Mucosa of rectum (tissue), 2 donors: ENCODE data around the gene TLX3.

Experiments
- H3K27ac ChIP-seq, 2 donors: one replicate each; pipeline ENCODE4 v1.7.0; 2013; ENCODE audit warnings: inconsistent platforms in 2 of 2, low read depth in 2 of 2, low read length in 2 of 2
- H3K27me3 ChIP-seq, 2 donors: one replicate each; pipeline ENCODE4 v1.7.0; 2013; ENCODE audit warnings: low read length in 2 of 2; ENCODE audit not compliant: control insufficient read depth in 2 of 2, insufficient read depth in 2 of 2
- H3K36me3 ChIP-seq, 2 donors: one replicate each; pipeline ENCODE4 v1.7.0; 2013; ENCODE audit warnings: low read length in 2 of 2; ENCODE audit not compliant: control insufficient read depth in 2 of 2, insufficient read depth in 2 of 2
- H3K4me1 ChIP-seq, 2 donors: one replicate each; pipeline ENCODE4 v1.7.0; 2013; ENCODE audit warnings: low read length in 2 of 2, mild to moderate bottlenecking in 1 of 2; ENCODE audit not compliant: control insufficient read depth in 2 of 2, insufficient read depth in 2 of 2
- H3K4me3 ChIP-seq, 2 donors: one replicate each; pipeline ENCODE4 v1.7.0; 2013; ENCODE audit warnings: low read length in 2 of 2
- H3K9ac ChIP-seq, 2 donors: one replicate each; pipeline ENCODE4 v1.7.0; 2013; ENCODE audit warnings: low read length in 2 of 2, low read depth in 1 of 2, mild to moderate bottlenecking in 1 of 2
- H3K9me3 ChIP-seq, 2 donors: one replicate each; pipeline ENCODE4 v1.7.0; 2013; ENCODE audit warnings: low read length in 2 of 2; ENCODE audit not compliant: control insufficient read depth in 2 of 2
- donor health status: healthy.
- donor health status: Normal muscosa, but diverticular disease.

TLX3 gene

DNA sequence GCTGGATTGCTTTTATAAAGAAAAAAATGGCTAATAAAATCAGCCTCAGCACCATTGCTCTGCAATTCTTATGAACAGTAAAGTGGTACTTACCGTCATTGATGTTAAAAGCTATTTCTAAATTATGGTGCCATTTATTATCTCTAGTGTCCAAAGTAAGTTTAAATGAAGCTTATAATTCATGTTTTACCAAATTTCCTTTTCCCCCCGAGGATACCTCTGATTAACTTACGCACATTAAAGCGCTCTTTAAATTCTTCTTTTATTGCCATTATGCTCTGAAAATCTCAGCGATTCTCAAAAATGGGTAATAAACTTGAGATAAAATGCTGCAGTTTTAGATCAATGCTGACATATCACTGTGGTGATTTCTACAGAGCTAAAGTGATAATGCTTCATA is 13.5 kb downstream of the TLX3 start:
- H3K36me3 ChIP-seq: no peaks in the 10 kb centered on the region
- H3K27ac ChIP-seq: no peak overlapping the region
- H3K4me3 ChIP-seq: no peak overlapping the region
- no peaks in the 10 kb centered on the region for H3K9me3 ChIP-seq
- H3K9ac ChIP-seq: no peak overlapping the region
- no peaks in the 10 kb centered on the region for H3K4me1 ChIP-seq
- H3K27me3 ChIP-seq: peaks cover 23 to 36% of the 10 kb centered on the region in 2 donors

DNA sequence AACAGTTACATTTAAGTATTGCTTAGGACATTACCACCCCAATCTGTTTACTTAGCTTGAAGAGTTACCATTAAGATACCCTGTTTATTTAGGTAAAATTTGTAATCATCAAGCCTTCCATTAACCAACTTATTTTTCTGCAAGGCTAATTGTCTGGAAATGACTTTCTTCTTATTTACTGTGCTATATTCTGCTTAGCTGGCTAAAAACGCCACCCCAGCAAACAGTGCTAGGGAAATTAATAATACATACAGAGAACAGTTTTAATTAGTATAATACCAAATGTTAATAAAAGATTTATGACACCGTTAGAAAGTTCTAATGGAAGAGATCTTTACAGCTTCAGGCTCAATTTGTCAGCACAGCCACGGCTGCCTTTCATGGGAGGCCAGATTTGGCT is 14.0 kb downstream of the TLX3 start:
- no peaks in the 10 kb centered on the region for H3K36me3 ChIP-seq
- no peaks in the 10 kb centered on the region for H3K9me3 ChIP-seq
- peaks cover 19 to 32% of the 10 kb centered on the region in 2 donors for H3K27me3 ChIP-seq
- H3K27ac ChIP-seq: no peak overlapping the region
- no peak overlapping the region for H3K4me3 ChIP-seq
- H3K9ac ChIP-seq: no peak overlapping the region
- H3K4me1 ChIP-seq: no peaks in the 10 kb centered on the region

DNA sequence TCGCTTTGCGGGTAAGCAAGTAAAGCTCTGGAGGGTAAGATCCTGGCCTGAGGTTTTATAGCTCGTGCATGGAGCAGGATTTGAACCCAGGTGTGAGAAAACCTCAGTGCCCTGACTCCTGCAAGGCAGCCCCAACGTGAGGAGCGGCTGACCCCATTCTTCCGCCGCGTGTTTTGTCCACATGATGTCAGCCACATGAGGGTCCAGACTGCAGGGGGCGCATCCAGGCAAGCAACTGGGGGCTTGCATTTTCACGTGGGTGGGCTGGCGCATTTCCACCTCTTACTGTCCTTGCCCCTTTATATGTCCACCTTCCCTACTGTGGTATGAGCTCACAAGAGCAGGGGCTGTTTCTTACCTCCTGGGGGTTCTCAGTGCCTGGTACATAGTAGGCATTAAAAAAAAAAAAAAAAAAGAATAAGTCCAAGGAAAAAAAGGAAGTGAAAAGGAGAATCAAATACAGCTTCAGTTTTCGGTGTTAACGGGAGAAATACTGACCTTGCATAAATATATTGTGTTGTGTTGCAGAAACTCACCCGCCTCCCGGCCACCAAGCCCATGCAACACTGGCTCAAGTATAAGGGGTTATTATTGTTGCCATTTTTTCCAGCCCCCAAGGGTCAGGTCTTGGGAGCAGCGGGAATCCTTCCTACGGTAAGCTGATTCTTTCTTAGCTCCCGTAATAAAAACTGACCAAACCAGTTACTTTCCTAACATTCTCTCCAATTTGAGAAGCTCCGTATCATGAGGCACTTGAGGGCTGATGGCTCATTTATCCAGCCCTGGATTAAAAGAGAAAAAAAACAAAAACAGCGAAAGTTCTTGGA is 15.0 kb downstream of the TLX3 start:
- H3K27ac ChIP-seq: no peak overlapping the region
- peaks cover 15 to 28% of the 10 kb centered on the region in 2 donors for H3K27me3 ChIP-seq
- no peaks in the 10 kb centered on the region for H3K36me3 ChIP-seq
- no peaks in the 10 kb centered on the region for H3K9me3 ChIP-seq
- no peak overlapping the region for H3K9ac ChIP-seq
- no peak overlapping the region for H3K4me3 ChIP-seq
- no peaks in the 10 kb centered on the region for H3K4me1 ChIP-seq

DNA sequence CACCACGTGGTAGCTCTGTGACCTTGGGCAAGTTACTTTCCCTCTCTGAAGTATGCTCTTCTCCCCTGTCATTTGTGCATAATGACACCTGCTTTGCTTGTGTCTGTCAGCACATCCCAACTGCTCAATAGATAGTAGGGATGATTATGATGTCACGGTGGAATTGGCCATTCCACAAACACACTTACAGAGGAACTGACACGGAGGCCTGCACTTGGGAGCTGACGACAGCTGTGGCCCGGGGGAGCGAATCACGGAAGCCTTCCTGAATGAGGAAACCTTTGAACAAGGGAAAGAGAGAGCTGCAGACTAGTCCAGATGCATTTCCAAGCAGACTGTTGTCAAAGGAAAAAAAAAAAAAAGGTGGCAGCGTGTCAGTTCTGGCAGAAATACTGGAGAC is 21.0 kb downstream of the TLX3 start:
- Histone ChIP-seq H3K9me3 (no peaks in the 10 kb centered on the region), H3K4me3 (no peak overlapping the region), H3K9ac (no peak overlapping the region), H3K4me1 (no peaks in the 10 kb centered on the region), H3K27me3 (peaks cover 4 to 7% of the 10 kb centered on the region in 2 donors), H3K27ac (no peak overlapping the region), H3K36me3 (no peaks in the 10 kb centered on the region)

DNA sequence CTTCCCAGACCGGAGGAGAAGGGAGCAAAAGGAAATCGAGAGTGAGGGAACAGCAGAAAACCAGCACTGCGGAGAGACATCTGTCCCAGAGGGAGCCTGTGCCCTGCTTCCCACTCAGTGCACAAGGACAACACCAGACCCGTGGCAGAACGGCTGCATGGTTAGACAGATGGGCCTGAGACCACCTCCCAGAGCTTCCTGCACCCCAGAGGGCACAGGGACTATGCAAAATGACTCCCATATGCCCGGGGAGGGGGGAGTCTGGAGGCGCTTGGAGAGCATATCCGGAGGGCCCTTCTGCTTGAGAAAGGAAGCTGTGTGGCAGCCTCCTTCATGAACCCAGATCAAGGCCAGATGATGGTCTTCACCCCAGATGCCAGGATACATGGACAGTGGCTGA is 26.6 kb downstream of the TLX3 start:
- no peak overlapping the region for H3K4me3 ChIP-seq
- H3K9ac ChIP-seq: no peak overlapping the region
- H3K4me1 ChIP-seq: no peaks in the 10 kb centered on the region
- no peak overlapping the region for H3K27ac ChIP-seq
- H3K9me3 ChIP-seq: no peaks in the 10 kb centered on the region
- no peaks in the 10 kb centered on the region for H3K36me3 ChIP-seq
- H3K27me3 ChIP-seq: peaks cover 12 to 21% of the 10 kb centered on the region in 2 donors

DNA sequence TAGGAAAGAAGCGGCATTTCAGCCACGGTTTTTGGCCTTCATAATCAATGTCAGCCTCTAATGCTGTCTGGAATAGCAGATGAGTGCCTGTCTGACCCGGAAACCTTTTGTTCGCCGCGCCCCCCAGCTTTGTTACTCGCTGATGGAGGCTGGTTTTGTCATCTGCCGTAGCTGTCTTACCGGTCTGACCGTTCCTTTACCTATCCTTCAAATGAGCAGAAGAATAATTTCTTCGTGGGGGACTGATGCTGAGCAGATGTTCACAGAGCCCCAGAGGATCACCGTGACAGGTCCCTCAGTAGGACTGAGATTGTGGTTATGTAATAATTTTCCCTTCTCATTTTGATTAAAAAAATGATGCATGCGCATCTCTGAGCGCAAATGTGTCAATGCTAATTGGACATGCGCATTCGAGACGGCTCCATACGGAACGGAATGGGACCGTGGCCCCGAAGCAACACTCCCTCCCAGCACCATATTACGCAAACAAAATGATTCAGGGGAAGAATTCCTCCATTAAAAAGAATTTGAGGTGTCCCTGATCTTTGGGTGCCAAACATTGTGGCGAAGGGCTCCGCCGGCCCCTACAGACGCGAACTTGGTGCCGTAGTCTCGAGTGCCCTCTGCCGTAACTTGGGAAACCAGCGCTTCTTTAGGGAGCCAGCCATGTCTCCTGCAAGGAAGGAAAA is 27.6 kb downstream of the TLX3 start:
- Histone ChIP-seq H3K27ac (no peak overlapping the region), H3K9ac (no peak overlapping the region), H3K9me3 (no peaks in the 10 kb centered on the region), H3K4me3 (peak overlapping the region; percentile 40 to 71), H3K27me3 (peaks cover 12 to 21% of the 10 kb centered on the region in 2 donors), H3K4me1 (no peaks in the 10 kb centered on the region), H3K36me3 (no peaks in the 10 kb centered on the region)

DNA sequence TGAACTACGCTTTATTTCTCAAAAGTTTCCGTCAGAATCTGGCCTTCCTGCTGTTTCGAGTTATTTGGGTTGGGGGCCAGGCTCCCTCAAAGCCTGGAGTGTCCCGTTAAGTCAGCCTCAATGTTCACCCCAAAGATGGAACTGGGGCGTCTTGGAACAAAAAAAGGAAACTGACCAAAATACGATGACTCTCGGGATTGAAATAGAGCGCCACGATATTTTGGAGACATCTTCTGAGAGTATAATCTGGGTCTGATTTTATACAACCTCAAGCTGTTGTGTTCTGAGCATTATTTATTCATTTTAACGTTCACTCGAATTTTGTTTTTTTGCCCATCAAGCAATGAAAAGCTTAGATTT is 28.1 kb downstream of the TLX3 start:
- no peak overlapping the region for H3K27ac ChIP-seq
- H3K27me3 ChIP-seq: peaks cover 12 to 17% of the 10 kb centered on the region in 2 donors
- no peaks in the 10 kb centered on the region for H3K4me1 ChIP-seq
- peak overlapping the region; percentile 40 to 71 for H3K4me3 ChIP-seq
- no peaks in the 10 kb centered on the region for H3K9me3 ChIP-seq
- H3K9ac ChIP-seq: no peak overlapping the region
- no peaks in the 10 kb centered on the region for H3K36me3 ChIP-seq

DNA sequence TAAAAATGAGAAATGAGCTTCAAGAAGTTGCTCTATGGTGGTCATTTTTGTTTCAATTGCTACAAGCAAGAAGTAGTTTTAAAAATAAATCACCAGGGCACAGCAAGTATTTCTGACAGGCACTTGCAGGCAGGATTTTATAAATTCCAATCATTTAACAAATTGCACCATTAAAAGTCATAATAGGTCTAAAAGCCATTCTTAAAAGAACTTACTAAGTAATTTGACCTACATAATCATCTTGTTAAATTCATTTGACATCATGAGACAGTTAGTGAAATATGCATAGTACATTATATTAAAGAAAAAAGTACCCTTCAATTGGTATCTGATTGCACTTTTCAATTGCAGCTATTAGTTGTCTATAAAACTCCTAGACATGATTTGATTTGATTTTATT is 31.0 kb downstream of the TLX3 start:
- H3K9ac ChIP-seq: no peak overlapping the region
- H3K4me3 ChIP-seq: no peak overlapping the region
- H3K36me3 ChIP-seq: no peaks in the 10 kb centered on the region
- no peaks in the 10 kb centered on the region for H3K9me3 ChIP-seq
- H3K27me3 ChIP-seq: peaks cover 12 to 17% of the 10 kb centered on the region in 2 donors
- no peak overlapping the region for H3K27ac ChIP-seq
- no peaks in the 10 kb centered on the region for H3K4me1 ChIP-seq

DNA sequence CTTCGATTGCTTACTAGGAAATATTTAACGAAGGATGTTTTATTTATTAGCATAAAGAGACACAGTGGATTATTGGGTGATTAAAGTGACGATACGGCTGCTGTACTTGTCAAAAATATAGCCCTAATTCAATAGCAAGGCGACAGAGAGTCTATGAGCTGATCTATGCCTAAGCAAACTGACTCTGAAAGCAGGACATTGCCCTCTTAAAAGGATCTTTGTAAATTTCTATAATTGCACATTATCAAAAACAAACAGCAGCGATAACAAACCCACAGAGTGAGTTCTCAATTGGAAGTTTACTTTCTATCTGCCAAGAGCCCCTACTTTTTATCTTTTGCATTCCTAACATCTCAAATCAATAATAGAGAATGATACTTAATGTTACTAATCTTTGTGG is 31.4 kb downstream of the TLX3 start:
- no peak overlapping the region for H3K27ac ChIP-seq
- peaks cover 10 to 17% of the 10 kb centered on the region in 2 donors for H3K27me3 ChIP-seq
- H3K36me3 ChIP-seq: no peaks in the 10 kb centered on the region
- H3K9me3 ChIP-seq: no peaks in the 10 kb centered on the region
- H3K9ac ChIP-seq: no peak overlapping the region
- H3K4me1 ChIP-seq: no peaks in the 10 kb centered on the region
- no peak overlapping the region for H3K4me3 ChIP-seq

DNA sequence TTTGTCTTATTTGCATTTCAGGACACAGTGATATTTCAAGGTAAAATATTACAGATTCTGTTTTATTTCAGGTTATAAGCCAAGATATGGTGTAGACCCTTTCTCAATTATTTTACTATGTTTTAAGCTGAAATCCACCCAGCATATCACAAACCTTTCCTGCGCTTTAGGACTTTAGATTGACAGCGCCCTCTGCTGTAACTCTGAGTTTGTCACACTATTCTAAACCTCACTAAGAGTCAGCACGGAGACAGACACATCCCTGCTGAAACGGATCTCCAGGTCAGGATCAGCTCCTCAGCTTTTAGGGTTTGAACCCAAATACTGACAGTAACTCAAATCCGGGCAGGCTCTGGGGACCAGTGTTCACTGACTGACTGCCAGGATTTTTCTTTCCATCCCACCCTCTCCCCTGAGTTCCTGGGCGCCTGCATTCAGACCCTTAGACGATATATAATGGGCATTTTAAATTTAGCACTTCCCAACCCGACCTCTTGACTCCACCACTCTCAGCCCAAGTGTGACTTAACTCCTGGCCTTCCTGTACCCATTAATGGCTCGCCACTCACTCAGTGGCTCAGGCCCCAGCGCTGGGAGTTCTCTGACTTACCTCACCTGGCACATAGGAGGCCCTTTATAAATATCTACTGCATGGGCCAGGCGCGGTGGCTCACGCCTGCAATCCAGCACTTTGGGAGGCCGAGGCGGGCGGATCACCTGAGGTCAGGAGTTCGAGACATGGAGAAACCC is 33.5 kb downstream of the TLX3 start:
- Histone ChIP-seq H3K9me3 (no peaks in the 10 kb centered on the region), H3K9ac (no peak overlapping the region), H3K36me3 (no peaks in the 10 kb centered on the region), H3K27ac (no peak overlapping the region), H3K27me3 (peaks cover 0 to 3% of the 10 kb centered on the region in 2 donors), H3K4me1 (no peaks in the 10 kb centered on the region), H3K4me3 (no peak overlapping the region)
